ENCODE results near the gene LYRM4.

Gene LYRM4

GRCh38 chr6:5089481-5090438, 171.0 kb downstream of the LYRM4 start:
- no peak for TF ChIP-seq GATA3 (IDR thresholded peaks at IDR 0.05; ENCODE audit: low read depth, low read length)
- no peak for TF ChIP-seq GATA2 (IDR thresholded peaks at IDR 0.05; ENCODE audit: low read depth, low read length)

- TF ChIP-seq GATA3 (IDR thresholded peaks at IDR 0.05; ENCODE audit: low read depth, low read length) (no peak), GATA2 (IDR thresholded peaks at IDR 0.05; ENCODE audit: low read depth, low read length) (no peak)
These were observed 172.0 kb downstream of the LYRM4 start for GRCh38 chr6:5088780-5089179.

GRCh38 chr6:5087389-5087788, 173.4 kb downstream of the LYRM4 start:
- no peak for TF ChIP-seq GATA3 (IDR thresholded peaks at IDR 0.05; ENCODE audit: low read depth, low read length)
- TF ChIP-seq GATA2 (IDR thresholded peaks at IDR 0.05; ENCODE audit: low read depth, low read length), result no peak

GRCh38 chr6:5086294-5086890, 174.4 kb downstream of the LYRM4 start:
- TF ChIP-seq GATA2 (IDR thresholded peaks at IDR 0.05; ENCODE audit: low read depth, low read length) (no peak), GATA3 (IDR thresholded peaks at IDR 0.05; ENCODE audit: low read depth, low read length) (no peak)

GRCh38 chr6:5085648-5086293, 175.0 kb downstream of the LYRM4 start:
- TF ChIP-seq GATA3 (IDR thresholded peaks at IDR 0.05; ENCODE audit: low read depth, low read length) (no peak), GATA2 (IDR thresholded peaks at IDR 0.05; ENCODE audit: low read depth, low read length) (no peak)

GRCh38 chr6:5084781-5085647, 175.7 kb downstream of the LYRM4 start, which contains the start of gene PPP1R3G:
TSS of gene PPP1R3G (plus strand) at chr6:5085341. CDS start at chr6:5085486, 145 bp downstream.
- TF ChIP-seq GATA3 (IDR thresholded peaks at IDR 0.05; ENCODE audit: low read depth, low read length) (no peak), GATA2 (IDR thresholded peaks at IDR 0.05; ENCODE audit: low read depth, low read length) (no peak)

- TF ChIP-seq GATA2 (IDR thresholded peaks at IDR 0.05; ENCODE audit: low read depth, low read length), result no peak
- TF ChIP-seq GATA3 (IDR thresholded peaks at IDR 0.05; ENCODE audit: low read depth, low read length), result no peak
These were observed 176.4 kb downstream of the LYRM4 start for GRCh38 chr6:5084360-5084780.

- TF ChIP-seq GATA3 (IDR thresholded peaks at IDR 0.05; ENCODE audit: low read depth, low read length), result no peak
These were observed 176.9 kb downstream of the LYRM4 start for GRCh38 chr6:5083813-5084359.

GRCh38 chr6:5083307-5083583, 177.5 kb downstream of the LYRM4 start:
- no peak for TF ChIP-seq GATA2 (IDR thresholded peaks at IDR 0.05; ENCODE audit: low read depth, low read length)
- TF ChIP-seq GATA3 (IDR thresholded peaks at IDR 0.05; ENCODE audit: low read depth, low read length), result no peak

GRCh38 chr6:5082487-5083306, 178.1 kb downstream of the LYRM4 start:
- TF ChIP-seq GATA3 (IDR thresholded peaks at IDR 0.05; ENCODE audit: low read depth, low read length), result no peak
- no peak for TF ChIP-seq GATA2 (IDR thresholded peaks at IDR 0.05; ENCODE audit: low read depth, low read length)

GRCh38 chr6:5081955-5082354, 178.8 kb downstream of the LYRM4 start:
- no peak for TF ChIP-seq GATA2 (IDR thresholded peaks at IDR 0.05; ENCODE audit: low read depth, low read length)
- no peak for TF ChIP-seq GATA3 (IDR thresholded peaks at IDR 0.05; ENCODE audit: low read depth, low read length)

GRCh38 chr6:5081182-5081581, 179.6 kb downstream of the LYRM4 start:
- no peak for TF ChIP-seq GATA2 (IDR thresholded peaks at IDR 0.05; ENCODE audit: low read depth, low read length)
- no peak for TF ChIP-seq GATA3 (IDR thresholded peaks at IDR 0.05; ENCODE audit: low read depth, low read length)

- TF ChIP-seq GATA2 (IDR thresholded peaks at IDR 0.05; ENCODE audit: low read depth, low read length) (no peak), GATA3 (IDR thresholded peaks at IDR 0.05; ENCODE audit: low read depth, low read length) (no peak)
These were observed 180.2 kb downstream of the LYRM4 start for GRCh38 chr6:5080574-5080973.

Data from SH-SY5Y (cell line).